Breast epithelium (tissue), 4 donors: Measurements from ENCODE around the gene GUCD1. TPM values are rescaled to one million over a fixed set of nuclear protein-coding genes. Genes with fewer than 3 reads are reported as not detected.
A peak's percentile ranks its signal among the peaks of the same experiment; 100 is the strongest.

ENCODE experiments used
- DNase-seq, 2 donors: peaks; one replicate each; pipeline ENCODE4 v3.0.0-alpha.2; 2019; ENCODE audit warnings: low spot score in 2 of 2
- H3K27ac ChIP-seq, 2 donors: fragments of 200-600 bp; sonication (generic) in 1 of 2; one replicate each; pipeline ENCODE4 v1.5.1; 2016 to 2019; ENCODE audit warnings: mild to moderate bottlenecking in 1 of 2
- H3K27me3 ChIP-seq, 2 donors: fragments of 200-600 bp; sonication (generic) in 1 of 2; one replicate each; pipeline versions ENCODE4 v1.5.1 to v1.6.0; 2017 to 2019; ENCODE audit warnings: control low read depth in 1 of 2, mild to moderate bottlenecking in 1 of 2
- H3K36me3 ChIP-seq: fragments of 200-600 bp; one replicate; pipeline ENCODE4 v1.5.1; 2019
- H3K4me1 ChIP-seq, 2 donors: fragments of 200-600 bp; sonication (generic); one replicate each; pipeline ENCODE4 v1.5.1; 2016 to 2019; ENCODE audit warnings: control low read depth in 1 of 2
- H3K4me3 ChIP-seq, 3 donors: fragments of 200-600 bp; sonication (generic); 1 replicate in 2 of 3; 2 replicates in 1 of 3; pipeline ENCODE4 v1.5.1; 2016 to 2019; ENCODE audit warnings: mild to moderate bottlenecking in 3 of 3, moderate library complexity in 2 of 3
- H3K9me3 ChIP-seq, 2 donors: fragments of 200-600 bp; sonication (generic) in 1 of 2; one replicate each; pipeline ENCODE4 v1.5.1; 2016 to 2019; ENCODE audit warnings: control low read depth in 1 of 2
- POLR2A ChIP-seq: fragments of 450-650 bp; IDR thresholded peaks from one replicate; pipeline ENCODE4 v1.6.1; 2016; ENCODE audit warnings: antibody characterized with exemption, mild to moderate bottlenecking, moderate library complexity
- POLR2AphosphoS5 ChIP-seq, 3 donors: sonication (generic); formaldehyde crosslinking; IDR thresholded peaks; one replicate each; pipeline ENCODE4 v1.6.1; 2017; ENCODE audit warnings: antibody characterized with exemption in 3 of 3
- intact Hi-C: fragments of 100-400 bp; cut with DNase I; formaldehyde crosslinking; loops from one replicate; pipeline ENCODE4 v1.15.1; 2023; ENCODE audit warnings: low total_unique reads
- total RNA-seq, 3 donors: library from RNA; depleted of rRNA; stranded (reverse); fragments of >200 nt; gene quantifications; one replicate each; pipeline ENCODE4 v1.1.0, GENCODE V29; 2016
- TF ChIP-seq, protein P1 (sequence below), 3 donors: fragments of 450-650 bp; IDR thresholded peaks; one replicate each; pipeline ENCODE4 v1.5.1; 2016 to 2017; ENCODE audit warnings: antibody characterized with exemption in 3 of 3, mild to moderate bottlenecking in 3 of 3, moderate library complexity in 3 of 3

Gene GUCD1
- total RNA-seq, 3 donors from 2014 or later = 89.6 to 177 (median 91.4) TPM

DNA sequence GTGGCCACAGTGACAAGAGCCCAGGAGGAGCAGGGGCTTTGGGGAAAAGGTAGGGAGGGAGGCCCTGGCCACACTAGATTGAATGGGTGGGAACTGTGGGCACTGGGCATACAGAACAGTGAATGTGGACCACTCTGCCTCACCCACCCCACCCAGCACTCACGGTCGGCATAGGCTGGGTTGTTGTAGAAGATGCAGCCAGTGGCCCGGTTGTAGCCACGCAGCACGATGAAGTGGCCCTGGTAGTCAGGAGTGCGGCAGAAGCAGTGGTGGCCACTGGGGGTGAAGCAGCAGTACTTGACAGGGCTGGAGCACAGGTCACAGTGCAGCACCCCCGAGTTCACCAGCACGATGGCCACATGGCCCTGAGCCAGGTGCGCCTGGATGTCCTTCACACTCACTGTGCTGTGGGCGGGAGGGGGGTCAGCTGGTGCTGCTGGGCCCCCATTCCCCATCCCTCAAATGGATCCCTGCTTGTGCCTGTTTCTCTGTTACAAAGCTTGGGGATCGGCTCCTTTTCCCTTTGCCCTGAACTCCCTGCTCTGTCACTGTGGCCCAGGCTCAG, 11.2 kb downstream of the GUCD1 start:
- H3K36me3 ChIP-seq = no peaks in the 10 kb centered on the region
- H3K9me3 ChIP-seq = no peaks in the 10 kb centered on the region
- H3K4me3 ChIP-seq = no peak overlapping the region
- no peak for TF ChIP-seq POLR2AphosphoS5 (IDR thresholded peaks at IDR 0.05)
- TF ChIP-seq POLR2A = no peak
- TF ChIP-seq, protein P1, sequence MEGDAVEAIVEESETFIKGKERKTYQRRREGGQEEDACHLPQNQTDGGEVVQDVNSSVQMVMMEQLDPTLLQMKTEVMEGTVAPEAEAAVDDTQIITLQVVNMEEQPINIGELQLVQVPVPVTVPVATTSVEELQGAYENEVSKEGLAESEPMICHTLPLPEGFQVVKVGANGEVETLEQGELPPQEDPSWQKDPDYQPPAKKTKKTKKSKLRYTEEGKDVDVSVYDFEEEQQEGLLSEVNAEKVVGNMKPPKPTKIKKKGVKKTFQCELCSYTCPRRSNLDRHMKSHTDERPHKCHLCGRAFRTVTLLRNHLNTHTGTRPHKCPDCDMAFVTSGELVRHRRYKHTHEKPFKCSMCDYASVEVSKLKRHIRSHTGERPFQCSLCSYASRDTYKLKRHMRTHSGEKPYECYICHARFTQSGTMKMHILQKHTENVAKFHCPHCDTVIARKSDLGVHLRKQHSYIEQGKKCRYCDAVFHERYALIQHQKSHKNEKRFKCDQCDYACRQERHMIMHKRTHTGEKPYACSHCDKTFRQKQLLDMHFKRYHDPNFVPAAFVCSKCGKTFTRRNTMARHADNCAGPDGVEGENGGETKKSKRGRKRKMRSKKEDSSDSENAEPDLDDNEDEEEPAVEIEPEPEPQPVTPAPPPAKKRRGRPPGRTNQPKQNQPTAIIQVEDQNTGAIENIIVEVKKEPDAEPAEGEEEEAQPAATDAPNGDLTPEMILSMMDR (IDR thresholded peaks at IDR 0.05) = no peak
- H3K27ac ChIP-seq = peak overlapping the region; percentile 68 to 69
- peaks cover 2 to 6% of the 10 kb centered on the region in 2 donors for H3K4me1 ChIP-seq
- no peaks in the 10 kb centered on the region for H3K27me3 ChIP-seq
- intact Hi-C loops = no loop called here
- no peak for DNase-seq

DNA sequence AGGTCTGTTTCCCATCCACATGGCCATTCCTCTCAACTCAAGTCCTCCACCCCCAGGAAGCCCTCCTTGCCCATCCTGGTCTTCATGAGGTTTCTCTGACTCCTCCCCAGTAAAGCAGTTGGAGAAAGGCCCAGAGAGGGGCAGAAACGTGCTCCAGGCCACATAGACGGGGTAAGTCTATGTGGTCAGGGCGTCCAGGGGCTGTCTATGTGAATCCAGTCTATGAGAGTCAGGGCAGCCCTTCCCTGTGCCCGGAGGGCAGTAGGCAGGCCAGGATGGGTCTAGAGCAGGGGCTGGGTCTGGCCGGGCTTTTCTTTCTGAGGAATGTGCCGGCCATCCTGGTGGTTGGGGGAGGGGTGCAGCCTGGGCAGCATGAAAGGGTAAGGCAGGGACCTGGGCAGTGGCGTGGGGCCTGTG, 11.7 kb downstream of the GUCD1 start:
- intact Hi-C loops = no loop called here
- H3K27me3 ChIP-seq = no peaks in the 10 kb centered on the region
- H3K4me1 ChIP-seq = peaks cover 2 to 6% of the 10 kb centered on the region in 2 donors
- no peaks in the 10 kb centered on the region for H3K36me3 ChIP-seq
- peak overlapping the region; percentile 68 to 69 for H3K27ac ChIP-seq
- no peak for DNase-seq
- no peak for TF ChIP-seq POLR2A
- TF ChIP-seq, protein P1 (IDR thresholded peaks at IDR 0.05) = no peak
- TF ChIP-seq POLR2AphosphoS5 (IDR thresholded peaks at IDR 0.05) = no peak
- H3K9me3 ChIP-seq = no peaks in the 10 kb centered on the region
- H3K4me3 ChIP-seq = no peak overlapping the region

DNA sequence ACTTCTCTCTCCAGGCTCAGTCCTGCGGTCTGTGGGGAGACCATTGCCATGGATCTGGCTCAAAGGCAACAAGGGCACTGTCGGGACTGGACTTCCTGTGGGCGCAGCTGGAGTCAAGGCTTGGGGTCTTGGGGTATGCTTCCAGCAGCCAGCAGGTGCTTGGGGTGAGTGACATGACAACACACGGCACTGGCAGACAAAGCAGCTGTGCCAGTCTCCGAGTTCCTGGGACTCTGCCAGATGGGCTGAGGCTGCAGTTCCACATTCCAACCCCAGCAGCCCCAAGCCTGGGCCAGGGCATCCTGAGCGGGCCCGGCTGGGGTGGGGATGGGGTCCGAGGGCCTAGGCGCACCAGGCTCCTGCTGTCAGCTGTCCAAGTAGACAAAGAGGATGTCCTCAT, 12.3 kb downstream of the GUCD1 start:
- TF ChIP-seq POLR2A (no peak), POLR2AphosphoS5 (IDR thresholded peaks at IDR 0.05) (no peak)
- TF ChIP-seq, protein P1 (IDR thresholded peaks at IDR 0.05) = peak in 2 of 3 donors; percentile 17 to 48
- no peaks in the 10 kb centered on the region for H3K36me3 ChIP-seq
- peak; percentile 60 to 78 for DNase-seq
- peaks cover 2 to 6% of the 10 kb centered on the region in 2 donors for H3K4me1 ChIP-seq
- H3K27me3 ChIP-seq = no peaks in the 10 kb centered on the region
- intact Hi-C loops = no loop called here
- peak overlapping the region; percentile 68 to 69 for H3K27ac ChIP-seq
- no peaks in the 10 kb centered on the region for H3K9me3 ChIP-seq
- H3K4me3 ChIP-seq = no peak overlapping the region

DNA sequence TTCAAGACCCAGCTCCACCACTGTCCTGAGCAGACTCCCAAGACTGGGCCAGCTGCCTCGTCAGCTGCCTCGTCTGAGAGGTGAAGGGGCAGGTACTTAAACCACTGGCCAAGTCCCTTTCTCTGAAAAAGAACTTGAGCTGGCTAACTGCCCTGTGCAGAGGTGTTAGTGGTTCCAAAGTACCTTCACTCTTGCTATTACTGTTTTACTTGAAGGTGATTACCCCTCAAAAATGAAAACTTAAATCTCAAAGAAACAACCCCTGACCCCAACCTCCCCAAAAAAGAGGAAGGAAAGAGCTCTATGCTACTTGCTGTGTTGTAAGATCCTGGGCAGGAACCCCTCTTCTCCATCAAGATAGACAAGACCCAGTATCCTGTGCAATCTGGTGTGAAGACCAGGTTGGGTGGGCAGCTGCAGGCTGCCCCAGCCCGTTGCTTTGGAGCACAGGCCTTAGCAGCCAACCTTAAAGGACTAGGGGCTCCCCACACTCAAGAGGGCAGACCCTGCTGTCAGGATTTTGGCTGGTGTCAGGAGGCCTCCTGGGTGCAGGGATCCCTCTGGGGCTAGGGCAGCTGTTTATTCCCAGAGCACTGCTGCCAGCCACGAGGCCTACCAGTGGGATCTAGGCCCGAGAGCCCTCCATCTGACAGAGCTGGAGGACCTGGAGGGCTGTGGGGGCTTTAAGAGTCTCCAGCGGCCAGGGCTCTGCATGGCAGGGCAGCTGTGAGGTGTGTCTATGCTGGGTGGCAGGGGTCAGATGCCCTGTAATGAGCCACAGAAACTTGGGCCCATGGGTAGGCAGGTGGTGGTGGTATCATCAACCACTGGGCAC, 13.0 kb downstream of the GUCD1 start:
- H3K4me1 ChIP-seq = peaks cover 2 to 6% of the 10 kb centered on the region in 2 donors
- TF ChIP-seq, protein P1 (IDR thresholded peaks at IDR 0.05) = no peak
- TF ChIP-seq POLR2AphosphoS5 (IDR thresholded peaks at IDR 0.05) (no peak), POLR2A (no peak)
- H3K36me3 ChIP-seq = no peaks in the 10 kb centered on the region
- no peaks in the 10 kb centered on the region for H3K27me3 ChIP-seq
- no peak overlapping the region for H3K4me3 ChIP-seq
- H3K9me3 ChIP-seq = no peaks in the 10 kb centered on the region
- intact Hi-C loops = no loop called here
- no peak for DNase-seq
- H3K27ac ChIP-seq = peak overlapping the region in 1 of 2 donors; percentile 69

DNA sequence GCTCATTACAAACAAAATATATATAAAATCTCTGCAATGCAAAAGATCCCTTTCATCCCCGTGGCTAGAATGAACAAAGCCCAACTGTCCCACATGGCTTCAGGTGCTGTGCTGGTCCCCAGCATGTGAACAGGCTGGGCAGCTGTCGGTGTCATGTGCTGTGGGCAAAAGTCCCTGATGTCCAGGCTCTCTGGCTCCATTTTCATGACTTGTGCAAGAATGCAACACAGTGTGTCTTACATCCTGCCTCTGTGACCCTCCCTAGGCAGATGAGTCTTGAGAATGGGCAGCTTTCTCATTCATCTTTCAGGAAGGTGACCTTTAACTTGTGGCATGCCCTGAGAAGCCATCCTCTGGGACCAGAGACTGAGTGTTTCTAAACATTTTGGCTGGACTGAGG, 14.5 kb downstream of the GUCD1 start:
- intact Hi-C loops = no loop called here
- H3K36me3 ChIP-seq = no peaks in the 10 kb centered on the region
- no peak for DNase-seq

More for the DNA sequence above, 14.5 kb downstream of the GUCD1 start:
- TF ChIP-seq POLR2A = no peak
- TF ChIP-seq POLR2AphosphoS5 (IDR thresholded peaks at IDR 0.05) = no peak
- TF ChIP-seq, protein P1 (IDR thresholded peaks at IDR 0.05) = no peak
- Histone ChIP-seq H3K9me3 (no peaks in the 10 kb centered on the region), H3K4me3 (no peak overlapping the region), H3K27me3 (no peaks in the 10 kb centered on the region), H3K27ac (no peak overlapping the region), H3K4me1 (peaks cover 2 to 6% of the 10 kb centered on the region in 2 donors)
